NCI-H82 treated with DMSO at 0.1 percent for 48 hours (cell line): Measurements from ENCODE around the gene CPHXL2.

ENCODE experiments used
- DNase-seq: peaks from one replicate; lab custom pipeline; 2025; ENCODE audit not compliant: unreplicated experiment; lab: John Stamatoyannopoulos, UW

The CPHXL2 gene

GRCh38 chr16:75644240-75645012, 32.4 kb downstream of the CPHXL2 start:
- peak; percentile 52 for DNase-seq

- no peak for DNase-seq
Measured at GRCh38 chr16:75640598-75640997, 36.2 kb downstream of the CPHXL2 start.

- DNase-seq: no peak
Measured at GRCh38 chr16:75635036-75635435, 41.8 kb downstream of the CPHXL2 start.

- peak; percentile 3 for DNase-seq
Measured at GRCh38 chr16:75632857-75633256, 44.0 kb downstream of the CPHXL2 start.

GRCh38 chr16:75630052-75630451, 46.8 kb downstream of the CPHXL2 start:
- DNase-seq: no peak

GRCh38 chr16:75629132-75629531, 47.7 kb downstream of the CPHXL2 start:
- DNase-seq: no peak

DNA sequence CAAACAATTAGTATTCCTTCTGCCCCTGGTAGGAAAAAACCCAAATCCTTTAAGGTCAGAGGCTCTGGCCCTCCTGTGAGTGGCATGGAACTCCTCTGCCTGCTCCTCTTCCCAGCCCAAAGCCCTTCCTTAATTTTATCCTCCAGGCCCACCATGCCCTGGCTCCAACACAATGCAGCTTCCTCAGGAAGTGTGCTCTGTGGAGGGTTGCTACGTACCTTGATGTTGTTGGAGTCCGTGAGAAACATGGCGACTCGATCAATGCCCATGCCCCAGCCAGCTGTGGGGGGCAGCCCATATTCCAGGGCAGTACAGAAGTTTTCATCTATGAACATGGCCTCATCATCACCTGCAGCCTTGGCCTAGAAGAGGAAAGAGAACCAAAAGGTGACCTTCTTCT, 48.5 kb downstream of the CPHXL2 start:
- no peak for DNase-seq

DNA sequence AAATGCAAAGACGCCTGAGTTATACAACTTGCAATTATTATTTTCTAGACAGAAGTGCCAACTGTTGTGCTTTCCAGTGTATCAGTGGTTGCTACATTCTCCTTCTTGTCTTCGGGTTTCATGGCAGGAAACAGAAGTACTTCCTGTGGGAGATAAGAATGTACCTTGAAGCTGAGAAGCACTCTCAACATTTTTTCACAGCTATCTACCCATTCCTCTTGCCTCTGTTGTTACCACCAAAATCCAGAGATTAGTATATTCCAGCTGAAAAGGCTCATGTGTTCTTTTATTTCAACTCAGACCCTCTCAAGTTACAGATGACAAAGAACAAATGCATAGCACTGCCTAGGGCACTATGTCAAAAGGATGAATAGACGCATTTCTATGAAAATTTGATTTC, 49.0 kb downstream of the CPHXL2 start:
- no peak for DNase-seq

DNA sequence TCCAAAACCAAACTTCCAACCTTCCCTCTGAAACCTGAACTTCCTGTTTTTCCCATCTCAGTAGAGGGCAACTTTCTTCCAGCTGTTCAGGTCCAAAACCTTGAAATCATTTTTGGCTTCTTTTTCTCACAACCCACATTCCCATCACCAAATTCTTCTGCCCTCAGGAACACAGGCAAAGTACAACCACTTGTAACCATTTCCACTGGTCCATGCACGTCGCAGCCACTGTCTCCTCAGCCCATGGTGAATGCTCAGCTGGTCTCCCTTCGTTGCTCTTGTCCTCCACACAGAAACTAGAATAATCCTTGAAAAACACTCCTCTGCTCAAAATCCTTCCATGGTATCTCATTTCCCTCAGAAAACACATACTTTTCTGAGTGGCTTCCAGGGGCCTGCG, 50.0 kb downstream of the CPHXL2 start:
- no peak for DNase-seq

- peak; percentile 33 for DNase-seq
Measured at GRCh38 chr16:75624921-75625334, 51.9 kb downstream of the CPHXL2 start.

DNA sequence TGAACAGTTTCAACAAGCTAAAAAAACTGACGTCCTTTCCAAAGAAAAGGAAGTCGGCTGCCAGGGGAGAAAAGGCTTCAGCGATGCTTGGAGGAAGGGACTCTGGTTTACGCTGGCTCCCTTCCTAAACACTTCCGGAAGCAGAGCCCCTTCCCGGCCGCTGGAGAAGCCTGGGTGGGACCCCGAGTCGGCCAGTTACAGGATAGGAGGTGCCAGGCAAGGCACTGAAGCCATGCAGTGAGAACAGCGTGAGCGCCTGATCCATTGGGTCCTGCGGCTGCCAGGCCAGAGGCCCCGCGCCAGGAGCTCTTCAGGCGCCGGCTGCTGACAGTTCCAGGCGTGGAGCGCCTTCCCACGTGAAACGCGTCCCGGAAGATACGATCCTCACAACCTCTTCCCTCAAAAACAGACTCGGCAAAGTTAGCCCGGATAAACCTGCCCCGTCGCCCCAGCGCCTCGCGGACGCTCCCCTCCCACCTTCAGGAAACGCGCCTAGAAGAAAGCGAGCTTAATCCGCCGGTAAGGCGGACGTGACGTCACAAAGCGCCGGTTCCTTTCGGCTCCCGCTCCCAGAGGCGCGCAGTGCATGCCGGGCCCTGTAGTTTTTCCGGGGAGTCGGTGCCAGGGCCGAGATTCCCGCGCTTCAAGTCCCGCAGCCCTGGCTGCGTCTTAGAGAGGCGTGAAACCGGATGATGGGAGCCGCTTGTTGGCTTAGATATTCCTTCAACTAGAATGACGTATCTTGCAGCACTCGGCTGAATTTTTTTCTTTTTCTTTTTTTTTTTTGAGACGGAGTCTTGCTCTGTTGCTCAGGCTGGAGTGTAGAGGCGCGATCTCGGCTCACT, 53.8 kb downstream of the CPHXL2 start, which contains the start of gene ADAT1:
Gene ADAT1, minus strand, starts transcription at position 521 of the 845 bp plus-strand sequence. CDS start 2,482 bp downstream, outside the sequence.
- DNase-seq: peak; percentile 79

- peak; percentile 14 for DNase-seq
Measured at GRCh38 chr16:75621170-75621477, 55.7 kb downstream of the CPHXL2 start.

DNA sequence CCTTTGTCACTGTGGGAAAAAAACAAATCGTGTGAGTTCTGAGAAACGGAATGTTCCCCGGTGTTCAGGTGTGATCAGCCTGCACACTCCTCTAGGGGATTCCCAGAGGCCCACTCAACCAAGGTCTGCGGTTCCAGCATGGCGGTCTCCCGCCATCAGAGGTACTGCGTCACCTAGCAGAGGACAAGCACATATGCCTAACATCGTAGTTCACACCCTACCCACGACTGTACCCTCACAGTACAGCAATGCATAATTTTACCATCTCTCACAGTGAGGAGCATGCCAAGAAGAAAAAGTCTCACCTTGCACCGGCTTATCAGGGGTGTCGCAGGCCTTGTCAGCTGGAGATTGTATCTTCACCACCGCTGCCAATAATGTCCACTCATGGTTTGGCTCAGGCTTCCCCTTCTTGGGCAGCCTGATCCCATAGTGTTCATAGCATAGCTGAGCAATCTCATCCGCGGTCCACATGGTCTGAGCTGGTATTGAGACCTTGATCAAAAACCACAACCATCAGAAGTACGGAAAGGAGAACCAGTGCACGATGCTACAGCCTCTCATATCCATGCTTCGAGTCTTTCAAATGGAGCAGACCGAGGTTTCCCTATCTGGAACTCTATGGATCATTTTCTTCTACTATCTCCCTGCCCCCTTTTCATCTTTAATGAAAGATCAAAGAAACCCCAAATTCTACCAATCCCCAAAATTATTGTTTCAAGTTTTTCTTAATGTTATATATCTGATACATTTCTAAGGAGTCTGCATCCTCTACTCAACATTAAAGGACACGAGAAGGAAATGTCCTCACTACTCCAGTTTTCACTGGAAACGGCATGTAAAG, 56.3 kb downstream of the CPHXL2 start:
- DNase-seq: no peak

- no peak for DNase-seq
Measured at GRCh38 chr16:75618780-75619179, 58.0 kb downstream of the CPHXL2 start.

- no peak for DNase-seq
Measured at GRCh38 chr16:75617121-75617520, 59.7 kb downstream of the CPHXL2 start.

DNA sequence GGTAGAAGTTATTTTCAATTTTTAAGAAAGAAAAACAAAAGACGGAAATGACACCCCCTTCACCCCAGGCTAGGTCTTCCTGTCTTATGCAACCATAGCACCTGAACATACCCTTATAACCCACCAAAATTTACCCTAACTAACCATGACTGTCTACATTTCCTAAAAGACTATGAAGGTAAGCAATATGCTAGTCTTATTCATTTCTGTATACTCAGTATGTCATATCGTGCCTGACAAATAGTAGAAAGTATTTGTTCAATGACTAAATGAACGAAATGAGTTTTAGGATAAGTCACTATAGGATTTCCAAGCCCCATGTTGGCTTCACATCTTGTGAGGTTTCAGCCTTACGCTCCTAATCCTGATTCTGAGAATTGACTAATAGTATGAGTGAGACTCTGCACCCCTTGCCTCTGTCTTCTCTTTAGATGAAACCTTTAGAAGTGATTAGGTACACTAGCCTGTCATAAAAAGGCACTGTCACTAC, 60.2 kb downstream of the CPHXL2 start:
- no peak for DNase-seq

GRCh38 chr16:75615619-75616018, 61.2 kb downstream of the CPHXL2 start:
- no peak for DNase-seq

- DNase-seq: no peak
Measured at GRCh38 chr16:75614066-75614897, 62.5 kb downstream of the CPHXL2 start.
